Tibial artery (tissue), 4 donors: ENCODE results near the gene GMNC.

Experiments used
- DNase-seq, 2 donors: peaks; one replicate each; pipeline ENCODE4 v3.0.0-alpha.2; 2019
- H3K27ac ChIP-seq, 2 donors: fragments of 200-600 bp; sonication (generic) in 1 of 2; 1 replicate in 1 of 2; 2 replicates in 1 of 2; pipeline ENCODE4 v1.5.1; 2018 to 2019; ENCODE audit warnings: mild to moderate bottlenecking in 1 of 2
- H3K27me3 ChIP-seq, 2 donors: fragments of 200-600 bp; sonication (generic) in 1 of 2; one replicate each; pipeline versions ENCODE4 v1.5.1 to v1.6.0; 2016 to 2019
- H3K36me3 ChIP-seq, 3 donors: fragments of 200-600 bp; sonication (generic) in 2 of 3; one replicate each; pipeline ENCODE4 v1.5.1; 2016 to 2019; ENCODE audit warnings: mild to moderate bottlenecking in 2 of 3
- H3K4me1 ChIP-seq, 4 donors: fragments of 200-600 bp; sonication (generic) in 2 of 4; 1 replicate in 3 of 4; 2 replicates in 1 of 4; pipeline ENCODE4 v1.5.1; 2016 to 2019
- H3K4me3 ChIP-seq, 2 donors: fragments of 200-600 bp; sonication (generic) in 1 of 2; 1 replicate in 1 of 2; 2 replicates in 1 of 2; pipeline ENCODE4 v1.5.1; 2018 to 2019; ENCODE audit warnings: mild to moderate bottlenecking in 2 of 2
- H3K9me3 ChIP-seq, 3 donors: fragments of 200-600 bp; sonication (generic) in 1 of 3; one replicate each; pipeline ENCODE4 v1.5.1; 2016 to 2019
- CTCF ChIP-seq, 2 experiments: fragments of 200-600 bp in 1 of 2; fragments of 450-650 bp in 1 of 2; IDR thresholded peaks; one replicate each; pipeline ENCODE4 v1.5.1; 2017 to 2019; ENCODE audit warnings: antibody characterized with exemption in 2 of 2, mild to moderate bottlenecking in 1 of 2, moderate library complexity in 1 of 2
- intact Hi-C: fragments of 100-400 bp; cut with DNase I; formaldehyde crosslinking; loops from one replicate; pipeline ENCODE4 v1.15.0; 2023; ENCODE audit warnings: low total_unique reads

Gene GMNC

GRCh38 chr3:190870127-190870526, 7.6 kb upstream of the GMNC start:
- no peak for DNase-seq
- H3K27ac ChIP-seq = no peak overlapping the region
- no peaks in the 10 kb centered on the region for H3K36me3 ChIP-seq
- H3K4me1 ChIP-seq = no peaks in the 10 kb centered on the region
- H3K4me3 ChIP-seq = no peak overlapping the region
- no peaks in the 10 kb centered on the region for H3K27me3 ChIP-seq
- intact Hi-C loops = no loop called here
- no peak for TF ChIP-seq CTCF (IDR thresholded peaks at IDR 0.05)
- H3K9me3 ChIP-seq = no peaks in the 10 kb centered on the region

- Histone ChIP-seq H3K4me1 (peaks cover 0 to 6% (median 0%) of the 10 kb centered on the region in 4 donors), H3K27ac (no peak overlapping the region), H3K9me3 (no peaks in the 10 kb centered on the region), H3K27me3 (no peaks in the 10 kb centered on the region), H3K36me3 (no peaks in the 10 kb centered on the region), H3K4me3 (no peak overlapping the region)
- no peak for DNase-seq
- no peak for TF ChIP-seq CTCF (IDR thresholded peaks at IDR 0.05)
- intact Hi-C loops = no loop called here
Observed at GRCh38 chr3:190867071-190867470, 4.6 kb upstream of the GMNC start.

- H3K27ac ChIP-seq = no peak overlapping the region
- intact Hi-C loops = no loop called here
- no peak for DNase-seq
- no peak for TF ChIP-seq CTCF (IDR thresholded peaks at IDR 0.05)
- no peaks in the 10 kb centered on the region for H3K9me3 ChIP-seq
- no peaks in the 10 kb centered on the region for H3K27me3 ChIP-seq
- H3K36me3 ChIP-seq = no peaks in the 10 kb centered on the region
- no peak overlapping the region for H3K4me3 ChIP-seq
- H3K4me1 ChIP-seq = peaks cover 0 to 6% (median 0%) of the 10 kb centered on the region in 4 donors
Observed at GRCh38 chr3:190865828-190866227, 3.3 kb upstream of the GMNC start.

- intact Hi-C loops = no loop called here
- H3K27ac ChIP-seq = no peak overlapping the region
- no peak for TF ChIP-seq CTCF (IDR thresholded peaks at IDR 0.05)
- H3K4me3 ChIP-seq = no peak overlapping the region
- DNase-seq = no peak
- H3K9me3 ChIP-seq = no peaks in the 10 kb centered on the region
- H3K36me3 ChIP-seq = no peaks in the 10 kb centered on the region
- peaks cover 0 to 6% (median 0%) of the 10 kb centered on the region in 4 donors for H3K4me1 ChIP-seq
- H3K27me3 ChIP-seq = no peaks in the 10 kb centered on the region
Observed at GRCh38 chr3:190865419-190865818, 2.9 kb upstream of the GMNC start.

- intact Hi-C loops = no loop called here
- Histone ChIP-seq H3K36me3 (no peaks in the 10 kb centered on the region), H3K9me3 (no peaks in the 10 kb centered on the region), H3K4me1 (peaks cover 0 to 6% (median 0%) of the 10 kb centered on the region in 4 donors), H3K4me3 (no peak overlapping the region), H3K27me3 (no peaks in the 10 kb centered on the region), H3K27ac (no peak overlapping the region)
- no peak for TF ChIP-seq CTCF (IDR thresholded peaks at IDR 0.05)
- DNase-seq = no peak
Observed at GRCh38 chr3:190864002-190864401, 1.5 kb upstream of the GMNC start.

- Histone ChIP-seq H3K27ac (peak overlapping the region; percentile 75 to 76), H3K4me1 (peaks cover 0 to 6% (median 0%) of the 10 kb centered on the region in 4 donors), H3K9me3 (no peaks in the 10 kb centered on the region), H3K36me3 (no peaks in the 10 kb centered on the region), H3K27me3 (no peaks in the 10 kb centered on the region), H3K4me3 (peak overlapping the region; percentile 71 to 81)
- no peak for TF ChIP-seq CTCF (IDR thresholded peaks at IDR 0.05)
- intact Hi-C loops = no loop called here
- DNase-seq = no peak
Observed at GRCh38 chr3:190863119-190863465, 598 bp upstream of the GMNC start.
